ENCODE data around the gene PSMA8. TPM values are rescaled to one million over a fixed set of nuclear protein-coding genes. Genes with fewer than 3 reads are reported as not detected.
"Not testable (repeated sequence)": the region's sequence is repeated elsewhere in the genome, so short reads cannot be mapped to it uniquely, and the experiment has no call there.

Gene PSMA8
- total RNA-seq, 2 experiments from 2014 or later, result 0.19 TPM; not detected in 1

- no peaks in the 10 kb centered on the region for H3K79me2 ChIP-seq (ENCODE audit: insufficient read depth, low read depth, low read length)
- no TSS peak for BruUV-seq (replicated peaks)
- H3K9me2 ChIP-seq (ENCODE audit: insufficient read depth, low read length), result no peaks in the 10 kb centered on the region
- no peak for TF ChIP-seq CTCF (conservative IDR thresholded peaks at IDR 0.05; ENCODE audit: low read length)
- TF ChIP-seq EZH2phosphoT487 (IDR thresholded peaks at IDR 0.05; ENCODE audit: borderline replicate concordance, low read depth, low read length), result no peak
- no peak for DNase-seq (ENCODE audit: low spot score)
- H3K9me3 ChIP-seq (ENCODE audit: low read length), result no peaks in the 10 kb centered on the region
- intact Hi-C loops (cut with micrococcal nuclease; ENCODE audit: unreplicated experiment), result no loop called here
- ChIA-PET CTCF (ENCODE audit: unreplicated experiment) (no interaction called here), POLR2A (interaction anchor here (5.2 kb wide), 1 partner anchor 9 kb away, joined by 62 read pairs; no protein-coding TSS in a partner anchor)
- no peak overlapping the region for H2AFZ ChIP-seq (ENCODE audit: low read length)
- no peak overlapping the region for H3K27ac ChIP-seq (ENCODE audit: low read depth, low read length, poor library complexity, severe bottlenecking)
- no peak overlapping the region for H3K4me2 ChIP-seq (ENCODE audit: low read length)
- no peaks in the 10 kb centered on the region for H4K20me1 ChIP-seq (ENCODE audit: insufficient read depth, low read length)
- H3K36me3 ChIP-seq (ENCODE audit: insufficient read depth, low read length), result no peaks in the 10 kb centered on the region
- peaks cover 45% of the 10 kb centered on the region for H3K4me1 ChIP-seq (ENCODE audit: insufficient read depth, low read length, poor library complexity, severe bottlenecking)
- no peak overlapping the region for H3K4me3 ChIP-seq (ENCODE audit: low read depth, low read length, poor library complexity, severe bottlenecking)
These were observed 30.9 kb downstream of the PSMA8 start for GRCh38 chr18:26164571-26164970.

- peak overlapping the region; percentile 83 for H3K27ac ChIP-seq (ENCODE audit: low read depth, low read length, poor library complexity, severe bottlenecking)
- H3K9me2 ChIP-seq (ENCODE audit: insufficient read depth, low read length); CTCF ChIA-PET (ENCODE audit: unreplicated experiment); BruUV-seq (replicated peaks); H3K79me2 ChIP-seq (ENCODE audit: insufficient read depth, low read depth, low read length); H3K36me3 ChIP-seq (ENCODE audit: insufficient read depth, low read length); H4K20me1 ChIP-seq (ENCODE audit: insufficient read depth, low read length); H3K9me3 ChIP-seq (ENCODE audit: low read length): not testable (repeated sequence)
- intact Hi-C loops (cut with micrococcal nuclease; ENCODE audit: unreplicated experiment), result loop anchor here (2.0 kb wide), 2 partner anchors 59 to 79 kb away; partner anchors contain the start of gene TAF4B
- H2AFZ ChIP-seq (ENCODE audit: low read length), result peak overlapping the region; percentile 86
- peaks cover 31% of the 10 kb centered on the region for H3K4me1 ChIP-seq (ENCODE audit: insufficient read depth, low read length, poor library complexity, severe bottlenecking)
- DNase-seq (ENCODE audit: low spot score), result peak; percentile 87
- H3K4me2 ChIP-seq (ENCODE audit: low read length), result peak overlapping the region; percentile 54
- POLR2A ChIA-PET, result interaction anchor here (0.6 to 3.3 kb wide), 10 partner anchors 7 to 1241 kb away, joined by 3 to 23 read pairs (median 4); no protein-coding TSS in a partner anchor
- H3K4me3 ChIP-seq (ENCODE audit: low read depth, low read length, poor library complexity, severe bottlenecking), result peak overlapping the region; percentile 21
These were observed 33.9 kb downstream of the PSMA8 start for GRCh38 chr18:26167592-26167991.

- no peaks in the 10 kb centered on the region for H3K79me2 ChIP-seq (ENCODE audit: insufficient read depth, low read depth, low read length)
- POLR2A ChIA-PET, result interaction anchor here (0.9 to 8.3 kb wide), 10 partner anchors 9 to 109 kb away, joined by 3 to 125 read pairs (median 4); no protein-coding TSS in a partner anchor
- H3K36me3 ChIP-seq (ENCODE audit: insufficient read depth, low read length), result no peaks in the 10 kb centered on the region
- CTCF ChIA-PET (ENCODE audit: unreplicated experiment), result interaction anchor here (1.1 kb wide), 1 partner anchor 15 kb away, joined by 3 read pairs; no protein-coding TSS in a partner anchor
- no peaks in the 10 kb centered on the region; the same call in 1 of the 2 replicates for H3K9me3 ChIP-seq (ENCODE audit: low read length)
- no peaks in the 10 kb centered on the region for H4K20me1 ChIP-seq (ENCODE audit: insufficient read depth, low read length)
- peak overlapping the region; percentile 96 for H3K27ac ChIP-seq (ENCODE audit: low read depth, low read length, poor library complexity, severe bottlenecking)
- no peak overlapping the region for H3K4me3 ChIP-seq (ENCODE audit: low read depth, low read length, poor library complexity, severe bottlenecking)
- peak overlapping the region; percentile 76 for H2AFZ ChIP-seq (ENCODE audit: low read length)
- H3K4me2 ChIP-seq (ENCODE audit: low read length), result peak overlapping the region; percentile 40
- no peak for DNase-seq (ENCODE audit: low spot score)
- H3K4me1 ChIP-seq (ENCODE audit: insufficient read depth, low read length, poor library complexity, severe bottlenecking), result peaks cover 65% of the 10 kb centered on the region
- no peak for TF ChIP-seq EZH2phosphoT487 (IDR thresholded peaks at IDR 0.05; ENCODE audit: borderline replicate concordance, low read depth, low read length)
- TF ChIP-seq CTCF (conservative IDR thresholded peaks at IDR 0.05; ENCODE audit: low read length), result no peak
- intact Hi-C loops (cut with micrococcal nuclease; ENCODE audit: unreplicated experiment), result loop anchor here (10.0 kb wide), 1 partner anchor 1251 kb away; no protein-coding TSS in a partner anchor
- no TSS peak for BruUV-seq (replicated peaks)
- no peaks in the 10 kb centered on the region for H3K9me2 ChIP-seq (ENCODE audit: insufficient read depth, low read length)
These were observed 41.8 kb downstream of the PSMA8 start for GRCh38 chr18:26175481-26175880.

Measured in OCI-LY7 (cell line).